Medulla oblongata (tissue), 1 donor: ENCODE results near the gene ZFHX3.
"Not testable (repeated sequence)": the region's sequence is repeated elsewhere in the genome, so short reads cannot be mapped to it uniquely, and the experiment has no call there.

Source experiments
- DNase-seq: peaks from one replicate; pipeline ENCODE4 v3.0.0-alpha.2; 2015; ENCODE audit errors: extremely low spot score

The ZFHX3 gene

GRCh38 chr16:73023752-73024570 is 24.0 kb downstream of the ZFHX3 start:
- DNase-seq, result no peak

DNA sequence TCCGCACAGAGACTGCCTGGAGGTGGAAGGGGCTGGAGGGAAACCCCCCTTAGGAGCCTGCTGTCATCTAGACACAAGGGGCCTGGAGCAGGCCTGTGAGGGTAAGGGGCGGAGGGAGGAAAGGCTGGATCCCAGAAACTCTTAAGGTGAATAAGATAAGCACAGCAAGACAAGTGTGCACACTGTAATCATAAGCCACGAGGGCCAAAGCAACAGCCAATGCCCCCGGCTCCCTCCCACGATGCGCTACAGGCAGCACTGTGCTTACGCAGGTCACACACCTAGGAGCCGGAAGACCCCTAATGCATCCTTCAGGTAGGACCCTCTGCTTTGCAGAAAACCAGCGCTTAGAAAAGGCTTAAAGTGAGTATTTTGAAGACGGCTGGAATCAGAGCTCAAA is 24.6 kb downstream of the ZFHX3 start:
- DNase-seq, result no peak

DNA sequence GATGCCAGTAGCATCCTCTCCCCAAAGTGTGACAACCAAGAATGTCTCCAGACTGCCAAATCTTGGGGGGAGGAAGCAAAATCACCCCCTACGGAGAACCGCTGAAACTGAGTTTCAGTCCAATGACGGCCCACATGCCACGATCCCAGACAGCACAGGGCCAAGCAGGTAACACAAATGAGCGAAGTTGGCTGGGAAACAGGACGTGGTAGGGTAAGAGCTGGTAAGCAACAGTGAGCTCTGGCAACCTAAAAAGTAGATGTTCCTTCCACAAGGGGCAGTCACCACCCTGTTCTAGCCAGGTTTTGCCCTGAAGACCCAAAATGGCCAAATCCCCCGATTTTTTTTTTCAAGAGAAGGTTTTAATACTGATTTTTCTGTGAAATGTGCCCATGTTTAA is 25.4 kb downstream of the ZFHX3 start:
- DNase-seq, result no peak

- no peak for DNase-seq
Observed at GRCh38 chr16:73021866-73022495, 25.9 kb downstream of the ZFHX3 start.

DNA sequence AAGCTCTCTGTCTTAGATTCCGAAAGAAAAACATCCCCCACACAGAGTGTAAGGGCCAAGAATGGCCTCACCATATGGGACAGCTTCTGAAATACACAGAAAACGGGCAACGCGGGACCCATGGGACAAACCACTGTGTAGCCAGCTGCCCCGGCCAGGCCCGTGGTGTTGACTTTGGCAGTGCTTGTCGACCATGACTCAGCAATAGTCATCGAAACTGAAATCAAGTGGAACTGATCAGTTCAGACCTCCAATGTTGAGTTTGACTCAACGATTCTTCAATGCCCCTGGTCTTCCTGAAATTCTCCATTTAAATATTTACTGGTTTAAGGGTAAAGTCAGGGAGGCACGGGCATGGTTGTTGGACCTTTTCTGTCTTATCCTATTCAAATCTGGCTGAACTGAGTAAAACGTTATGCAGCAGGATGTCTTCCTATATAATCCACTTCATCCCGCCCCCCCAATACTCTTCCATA is 27.5 kb downstream of the ZFHX3 start:
- DNase-seq, result peak; percentile 61

- no peak for DNase-seq
Observed at GRCh38 chr16:73019457-73020362, 28.2 kb downstream of the ZFHX3 start.

DNA sequence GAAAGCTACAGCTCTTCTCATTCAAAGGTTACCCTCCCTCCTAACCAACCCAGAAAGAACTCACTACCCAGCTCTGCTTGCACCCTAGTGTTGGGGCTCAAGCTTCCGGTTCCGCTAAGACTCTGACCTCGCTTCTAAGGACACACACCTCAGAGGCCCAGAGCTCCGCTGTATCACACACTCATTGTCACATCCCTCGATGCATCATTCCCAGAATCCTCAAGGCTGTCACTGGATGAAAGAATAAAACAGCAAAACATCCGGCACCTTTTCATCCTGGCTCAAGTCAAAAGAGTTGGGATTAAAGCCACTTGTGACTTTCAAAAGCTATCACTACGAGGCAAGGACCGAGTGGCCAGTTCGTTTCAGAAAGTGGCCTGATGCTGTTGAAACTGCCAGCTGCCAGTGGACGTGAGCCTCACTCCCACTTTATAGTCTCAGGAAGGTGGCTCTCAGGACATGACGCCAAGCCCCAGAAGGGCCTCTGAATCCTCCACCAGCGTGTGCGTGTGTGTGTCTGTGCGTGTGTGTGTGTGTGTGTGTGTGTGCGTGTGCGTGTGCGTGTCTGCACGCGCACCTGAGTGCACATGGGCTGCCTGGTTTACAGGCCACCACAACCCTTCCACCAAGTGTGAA is 29.0 kb downstream of the ZFHX3 start:
- no peak for DNase-seq

DNA sequence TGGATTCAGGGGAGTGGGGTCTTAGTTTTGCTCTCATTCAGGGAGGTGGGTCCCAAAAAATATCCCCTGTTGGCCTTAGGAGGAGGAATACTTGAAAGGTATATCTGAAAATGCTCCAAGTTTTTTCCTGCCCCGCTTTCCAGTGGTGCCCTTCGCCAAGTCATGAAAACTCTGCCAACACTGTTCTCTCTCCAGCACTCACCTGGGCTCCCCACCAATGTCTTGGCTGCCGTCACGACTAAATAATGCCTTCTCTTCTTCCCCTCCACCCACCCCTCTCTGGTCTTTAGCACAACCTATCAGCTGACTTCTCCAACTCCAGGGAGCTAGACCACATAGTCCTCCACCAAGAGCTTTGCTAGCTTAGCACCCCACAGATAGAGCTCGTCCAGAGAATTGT is 30.6 kb downstream of the ZFHX3 start:
- no peak for DNase-seq

- DNase-seq, result no peak
Observed at GRCh38 chr16:73016488-73016830, 31.5 kb downstream of the ZFHX3 start.

DNA sequence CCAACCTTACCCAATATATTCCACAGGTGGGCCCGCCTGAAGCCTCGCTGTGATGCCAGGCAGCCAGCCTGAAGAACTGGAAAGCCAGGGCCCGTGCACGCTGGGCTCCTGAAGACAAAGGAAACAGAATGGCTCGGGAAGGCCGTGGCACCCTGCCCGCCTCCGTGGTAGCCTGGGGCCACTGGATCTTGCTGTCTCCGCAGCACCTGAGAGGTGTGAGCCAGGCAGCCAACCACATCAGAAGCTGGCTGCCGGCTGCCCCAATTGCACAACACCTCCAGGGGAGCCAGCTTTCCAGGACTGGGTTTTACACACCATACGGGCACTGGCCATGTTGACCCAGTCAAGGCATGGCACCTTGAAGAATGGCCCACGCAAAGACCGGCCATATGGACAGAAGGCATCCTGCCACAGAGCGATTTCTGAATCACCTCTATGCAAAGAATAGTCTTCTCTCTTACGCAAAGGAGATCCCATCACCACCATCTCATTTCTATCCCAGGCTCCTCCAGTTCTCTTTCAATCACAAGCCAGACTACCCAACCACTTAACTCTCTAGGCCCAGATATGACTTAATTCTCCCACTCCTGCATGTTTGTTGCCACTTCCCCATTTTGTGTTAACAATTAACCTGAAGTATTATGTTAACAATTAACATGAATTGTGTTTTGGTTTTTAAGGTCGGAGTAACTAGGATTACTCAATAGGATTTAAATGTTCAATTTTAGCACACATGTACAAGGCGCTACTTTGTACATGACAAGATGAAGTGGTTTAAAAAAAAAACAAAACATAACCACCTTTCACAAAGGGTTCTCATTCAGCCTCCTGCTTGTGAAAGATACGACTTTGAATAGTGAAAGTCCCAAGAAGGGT is 32.1 kb downstream of the ZFHX3 start:
- no peak for DNase-seq

DNA sequence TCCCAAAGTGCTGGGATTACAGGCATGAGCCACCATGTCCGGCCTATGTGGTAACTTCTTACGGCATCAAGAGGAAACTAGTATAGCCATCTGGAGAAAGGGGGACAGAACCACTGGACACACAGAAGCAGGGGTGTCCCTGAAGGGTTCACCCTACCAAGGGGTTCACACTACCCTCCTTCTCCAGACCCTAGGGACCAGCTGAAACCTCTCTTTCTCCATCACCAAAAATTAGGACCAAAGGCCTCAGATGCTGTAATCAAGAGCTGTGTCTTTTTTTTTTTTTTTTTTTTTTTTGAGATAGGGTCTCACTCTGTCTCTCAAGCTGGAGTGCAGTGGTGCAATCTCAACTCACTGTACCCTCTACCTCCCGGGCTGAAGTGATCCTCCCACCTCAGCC is 33.2 kb downstream of the ZFHX3 start:
- no peak for DNase-seq

- DNase-seq, result no peak
Observed at GRCh38 chr16:73013974-73014373, 34.0 kb downstream of the ZFHX3 start.

- no peak for DNase-seq
Observed at GRCh38 chr16:73012341-73012740, 35.6 kb downstream of the ZFHX3 start.

- no peak for DNase-seq
Observed at GRCh38 chr16:73011926-73012325, 36.0 kb downstream of the ZFHX3 start.

DNA sequence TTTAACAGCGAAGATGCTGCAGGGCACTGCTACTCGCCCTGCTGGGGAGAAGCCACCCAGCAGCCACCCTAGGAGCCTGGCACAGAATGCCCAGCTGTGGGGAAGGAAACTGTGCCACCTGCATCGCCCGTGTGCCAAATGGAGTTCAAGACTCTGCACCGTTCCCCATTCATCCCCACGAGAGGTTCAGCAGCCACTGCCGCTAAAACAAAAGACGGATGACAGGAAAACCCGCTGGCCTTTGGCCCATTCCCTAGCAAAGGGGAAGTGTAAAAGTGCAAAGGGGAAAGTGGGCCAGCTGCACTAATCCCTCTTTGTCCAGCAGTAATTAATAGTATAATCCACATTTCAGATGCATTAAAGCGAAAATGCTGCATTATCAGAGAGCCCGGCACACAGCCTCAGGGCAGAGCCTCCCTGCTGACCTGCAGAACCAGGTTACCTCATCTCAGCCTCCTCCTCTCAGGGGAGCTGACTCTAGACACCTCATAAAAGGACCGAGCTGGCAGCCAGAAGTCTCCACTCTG is 37.7 kb downstream of the ZFHX3 start:
- DNase-seq, result peak; percentile 63

DNA sequence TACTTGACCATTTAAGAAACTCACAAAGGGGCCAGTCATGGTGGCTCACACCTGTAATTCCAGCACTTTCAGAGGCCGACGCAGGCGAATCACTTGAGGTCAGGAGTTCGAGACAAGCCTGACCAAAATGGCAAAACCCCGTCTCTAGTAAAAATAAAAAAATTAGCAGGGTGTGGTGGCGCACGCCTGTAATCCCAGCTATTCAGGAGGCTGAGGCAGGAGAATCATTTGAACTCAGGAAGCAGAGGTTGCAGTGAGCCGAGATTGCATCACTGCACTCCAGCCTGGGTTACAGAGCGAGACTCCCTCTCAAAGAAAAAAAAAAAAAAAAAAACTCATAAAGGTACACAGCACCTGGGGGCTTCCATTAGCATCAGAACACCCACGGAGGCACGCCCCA is 38.2 kb downstream of the ZFHX3 start:
- DNase-seq, result not testable (repeated sequence)

DNA sequence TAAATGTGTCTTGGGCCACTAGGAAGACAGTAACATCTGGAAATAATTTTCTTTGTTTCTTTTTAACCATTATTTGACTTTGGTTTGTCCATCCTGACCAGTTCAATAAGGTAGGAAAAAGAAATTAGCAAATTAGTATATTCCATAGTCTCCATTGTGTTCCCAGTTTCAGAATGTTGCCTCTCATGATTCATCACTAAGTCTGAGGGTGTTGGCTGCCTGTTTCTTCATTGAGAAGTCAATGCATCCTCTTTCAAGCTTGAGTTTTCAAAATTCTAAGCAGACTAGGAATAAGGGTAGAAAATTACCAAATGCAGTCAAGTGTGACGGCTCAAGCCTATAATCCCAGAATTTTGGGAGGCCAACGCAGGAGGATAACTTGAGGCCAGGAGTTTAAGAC is 41.9 kb downstream of the ZFHX3 start:
- DNase-seq, result no peak

DNA sequence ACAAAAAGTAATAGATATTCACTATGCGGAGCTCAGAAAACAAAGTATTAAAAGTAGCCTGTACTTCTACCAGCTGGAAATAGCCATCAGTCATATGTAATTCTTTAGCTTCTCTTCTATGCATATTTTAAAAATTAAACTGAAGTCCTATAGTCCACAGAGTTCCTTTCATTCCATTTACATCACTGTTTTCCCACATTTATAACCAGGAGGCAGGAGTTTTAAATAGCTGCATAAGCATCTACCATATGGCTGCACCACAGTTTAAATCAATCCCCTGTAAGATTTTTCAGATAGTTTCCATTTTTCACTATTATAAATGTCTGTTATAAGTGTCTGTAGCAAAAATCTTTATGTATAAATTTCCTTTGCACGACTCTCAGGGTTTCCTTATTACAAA is 45.1 kb downstream of the ZFHX3 start:
- no peak for DNase-seq

- DNase-seq, result no peak
Observed at GRCh38 chr16:73000907-73001521, 46.9 kb downstream of the ZFHX3 start.
